Activated T-helper 1 cell treated with anti-CD3 and anti-CD28 coated beads, Interleukin-2, amount 50 U/mL, for 16 hours (primary cell): ENCODE data around the gene PODXL2.

Experiments
- DNase-seq, 2 donors: peaks; one replicate each; pipeline ENCODE4 v3.0.0-alpha.2; 2020; ENCODE audit warnings: low read depth in 1 of 2, low spot score in 1 of 2

PODXL2 gene

GRCh38 chr3:127720985-127721935, 92.3 kb downstream of the PODXL2 start:
- no peak for DNase-seq

GRCh38 chr3:127722091-127722784, 93.3 kb downstream of the PODXL2 start:
- no peak for DNase-seq
